ENCODE results near the gene FHOD1. TPM values are rescaled to one million over a fixed set of nuclear protein-coding genes. Genes with fewer than 3 reads are reported as not detected.

Gene FHOD1
- total and polyA plus RNA-seq, 9 of the 15 experiments (the other 6 are each of a cell fraction or from before 2014, with no cell fraction given) = 18.7 to 126 (median 32.3) TPM

GRCh38 chr16:67226804-67227566, 20.3 kb downstream of the FHOD1 start, which contains the start of gene TMEM208:
Gene TMEM208, plus strand, starts transcription at chr16:67227130. Its CDS starts 89 bp downstream, at chr16:67227219.
- no peaks in the 10 kb centered on the region for H3K27me3 ChIP-seq (ENCODE audit: control insufficient read depth in 2 of 2, insufficient read depth in 2 of 2, low read length in 2 of 2)
- H3K9me1 ChIP-seq (ENCODE audit: control insufficient read depth, insufficient read depth, low read length) = no peaks in the 10 kb centered on the region
- POLR2A ChIA-PET = interaction anchor here (0.5 to 2.8 kb wide), 11 partner anchors 8 to 132 kb away, joined by 3 to 31 read pairs (median 5); no protein-coding TSS in a partner anchor
- peaks cover 21% of the 10 kb centered on the region for H3K79me2 ChIP-seq (ENCODE audit: control insufficient read depth, insufficient read depth, low read length)
- in situ Hi-C loops (cut with MboI) (no loop called here), intact Hi-C loops (cut with micrococcal nuclease) (loop anchor here (5.0 kb wide), 1 partner anchor 35 kb away; the partner anchor contains the start of genes E2F4 and EXOC3L1)
- no peaks in the 10 kb centered on the region for H3K9me3 ChIP-seq (replicated peaks; ENCODE audit: control insufficient read depth, insufficient read depth, low read depth, low read length)
- peak within 1 kb of the TSS; percentile 94 to 97 for H3K9ac ChIP-seq (ENCODE audit: insufficient read depth in 1 of 2, low read depth in 2 of 2, low read length in 2 of 2)
- peaks cover 49% of the 10 kb centered on the region; the same call in 2 of the 3 replicates for H3K36me3 ChIP-seq (ENCODE audit: control insufficient read depth, insufficient read depth, low read length)
- no peaks in the 10 kb centered on the region for H4K20me1 ChIP-seq (replicated peaks; ENCODE audit: control insufficient read depth, insufficient read depth, low read length)
- DNase-seq (ENCODE audit: extremely low read depth in 1 of 4, low spot score in 3 of 4) (peak; percentile 96 to 99 (median 98)), FAIRE-seq (peak; percentile 100), ATAC-seq (peak; percentile 98)
- CTCF ChIA-PET (ENCODE audit: low intra/inter-chr PET ratio) = no interaction called here
- H2AFZ ChIP-seq (ENCODE audit: low read depth, low read length) = peak within 1 kb of the TSS; percentile 97
- H3K27ac ChIP-seq (ENCODE audit: extremely low read depth, low read depth, low read length) = peak within 1 kb of the TSS; percentile 74
- H3K4me1 ChIP-seq (replicated peaks in 1 of 2; ENCODE audit: control insufficient read depth in 2 of 2, insufficient read depth in 2 of 2, low read length in 2 of 2) = peaks cover 18 to 20% of the 10 kb centered on the region in 2 experiments
- H3K4me3 ChIP-seq = peak within 1 kb of the TSS; percentile 98
- H3K4me2 ChIP-seq (ENCODE audit: insufficient read depth, low read length) = peak within 1 kb of the TSS; percentile 100
- WGBS (ENCODE audit: insufficient coverage, low coverage, missing lambda C conversion rate) = under 1% methylated on average over 40 of the region's 46 CpGs
- BruUV-seq (replicated peaks) = no TSS peak
- TF ChIP-seq IFI16 (CRISPR knock-in tag; IDR thresholded peaks at IDR 0.05) = no peak
- TF ChIP-seq TEAD4 (IDR thresholded peaks at IDR 0.05; ENCODE audit: low read length) = no peak
- no peak for TF ChIP-seq TEAD4 (CRISPR knock-in tag; IDR thresholded peaks at IDR 0.05; ENCODE audit: borderline replicate concordance)
- no peak for TF ChIP-seq ATF2 (CRISPR knock-in tag; IDR thresholded peaks at IDR 0.05)
- no peak for TF ChIP-seq MYBL2 (IDR thresholded peaks at IDR 0.05; ENCODE audit: low read depth)
- TF ChIP-seq MYBL2 (CRISPR knock-in tag; IDR thresholded peaks at IDR 0.05; ENCODE audit: borderline replicate concordance) = no peak
- peak in 1 of 2 experiments; percentile 62; a peak in 1 of 4 replicates for TF ChIP-seq ZNF318 (IDR thresholded peaks at IDR 0.05; ENCODE audit: borderline replicate concordance in 1 of 2, low read depth in 1 of 2)
- peak; percentile 85 for TF ChIP-seq RNF2 (IDR thresholded peaks at IDR 0.05)
- no peak for TF ChIP-seq NELFE (IDR thresholded peaks at IDR 0.05; ENCODE audit: insufficient read depth, insufficient read length)
- no peak for TF ChIP-seq ZBTB17 (CRISPR knock-in tag; IDR thresholded peaks at IDR 0.05)
- no peak for TF ChIP-seq HDAC6 (IDR thresholded peaks at IDR 0.05; ENCODE audit: low read depth, low read length)
- 0 out of 2 replicates have a peak, but pooled peaks have one; percentile 19 for TF ChIP-seq EP300 (IDR thresholded peaks at IDR 0.05; ENCODE audit: low read length)
- no peak for TF ChIP-seq ADNP (tag; IDR thresholded peaks at IDR 0.05)

All from K562 (cell line).